GM21576 (cell line): Measurements from ENCODE around the gene IL19.
"Not testable (repeated sequence)": the region's sequence is repeated elsewhere in the genome, so short reads cannot be mapped to it uniquely, and the experiment has no call there.

ENCODE experiments used
- ATAC-seq: cut with Tn5 transposase; IDR thresholded peaks from one replicate; pipeline ENCODE4 v1.9.1; 2021; ENCODE audit warnings: mild to moderate bottlenecking, moderate library complexity; ENCODE audit not compliant: unreplicated experiment

The IL19 gene

GRCh38 chr1:206828765-206829164, 58.2 kb downstream of the IL19 start:
- no peak for ATAC-seq

GRCh38 chr1:206829282-206829681, 58.7 kb downstream of the IL19 start:
- ATAC-seq, result no peak

DNA sequence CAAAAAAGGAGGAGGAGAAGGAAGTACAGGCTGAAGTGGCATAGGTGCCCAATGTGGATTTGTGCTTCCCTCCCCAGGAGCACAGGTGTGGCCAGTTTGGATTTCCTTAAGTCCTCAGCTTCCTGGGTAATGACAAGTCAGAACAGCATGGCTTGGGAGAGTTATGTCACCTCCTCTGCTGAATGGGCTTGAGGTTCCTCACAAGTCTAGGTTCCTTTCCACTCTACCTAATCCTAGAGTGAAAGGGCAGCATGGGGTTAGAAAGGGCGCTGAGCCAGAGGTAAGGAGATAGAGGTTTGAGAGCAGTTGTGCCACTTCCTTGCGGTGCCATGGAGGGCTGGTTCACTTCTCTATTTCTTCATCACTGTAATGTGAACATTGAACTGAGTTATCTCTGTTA, 59.3 kb downstream of the IL19 start:
- ATAC-seq, result no peak

DNA sequence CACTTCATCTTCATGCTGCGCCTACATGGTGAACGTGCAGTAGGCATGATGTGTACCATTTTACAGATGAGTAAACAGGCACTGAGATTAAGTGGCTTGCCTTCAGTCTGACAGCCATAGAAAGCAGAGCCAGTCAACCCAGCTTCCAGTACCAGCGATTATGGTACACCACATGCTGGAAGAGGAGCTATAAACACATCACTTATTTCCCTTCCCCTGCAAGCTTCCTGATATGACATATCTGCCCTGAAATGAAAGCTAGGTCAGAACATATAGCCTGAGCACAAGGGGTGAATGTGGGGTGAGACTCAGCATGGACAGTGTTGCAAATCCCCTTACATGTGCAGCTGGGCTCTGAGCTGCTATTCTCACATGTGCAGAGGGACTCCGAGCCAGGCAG, 61.1 kb downstream of the IL19 start:
- no peak for ATAC-seq

DNA sequence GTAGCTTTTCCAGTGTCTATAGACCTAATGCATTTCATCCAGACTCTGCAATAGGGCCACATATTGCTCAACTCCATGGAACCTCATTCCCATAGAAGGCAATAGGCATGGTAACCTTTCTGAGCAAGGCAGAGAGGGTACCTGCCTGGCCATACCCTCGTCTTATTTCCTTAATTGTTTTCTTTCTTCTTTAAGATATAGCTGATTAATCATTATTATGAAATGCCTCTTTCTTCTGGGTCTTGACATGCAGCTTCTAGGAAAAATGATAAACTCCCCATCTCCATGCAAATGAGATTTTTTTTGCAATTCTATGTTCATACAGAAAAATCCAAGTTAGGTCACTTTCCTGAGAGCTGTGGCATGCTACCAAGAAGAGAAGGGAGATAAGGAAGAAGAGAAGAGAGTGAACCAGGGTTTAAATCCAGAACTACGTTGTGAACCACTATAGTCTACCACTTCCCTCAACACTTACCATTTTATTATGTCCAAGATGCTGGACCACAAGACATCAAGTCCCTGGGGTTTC, 61.8 kb downstream of the IL19 start:
- no peak for ATAC-seq

- no peak for ATAC-seq
These were observed 62.6 kb downstream of the IL19 start for GRCh38 chr1:206833106-206833680.

DNA sequence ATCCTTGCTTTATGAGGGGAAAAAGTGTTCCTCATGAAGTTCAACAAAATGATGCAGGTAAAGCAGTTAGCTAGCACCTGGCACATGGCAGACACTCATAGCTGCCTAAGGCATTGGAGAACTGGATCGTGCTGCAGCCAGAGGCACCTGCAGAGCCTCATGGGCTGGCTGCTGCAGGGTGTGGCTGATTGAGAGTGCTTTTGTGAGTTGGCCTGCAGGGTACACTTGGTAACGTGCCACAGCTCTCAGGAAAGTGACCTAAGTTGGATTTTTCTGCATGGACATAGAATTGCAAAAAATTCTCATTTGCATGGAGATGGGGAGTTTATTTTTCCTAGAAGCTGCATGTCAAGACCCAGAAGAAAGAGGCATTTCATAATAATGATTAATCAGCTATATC, 63.2 kb downstream of the IL19 start:
- ATAC-seq, result no peak

DNA sequence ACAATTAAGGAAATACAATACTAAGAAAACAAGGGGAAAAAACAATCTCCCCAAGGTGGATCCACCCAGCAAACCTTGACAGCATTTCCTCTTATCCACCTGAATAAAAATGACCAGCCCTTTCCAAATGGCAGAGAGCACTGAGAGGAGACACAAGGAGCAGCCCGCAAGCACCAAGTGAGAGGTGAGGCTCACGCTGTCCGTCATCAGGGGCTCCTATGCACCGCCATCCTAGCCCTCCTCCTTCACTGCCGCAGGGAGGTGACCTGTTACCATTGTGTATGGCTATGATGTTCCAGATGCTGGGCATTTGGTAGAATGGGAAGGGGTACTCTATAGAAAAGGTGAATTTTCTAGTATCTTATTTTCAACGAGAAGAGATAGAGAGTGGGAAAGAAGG, 63.6 kb downstream of the IL19 start:
- no peak for ATAC-seq

GRCh38 chr1:206834711-206835110, 64.1 kb downstream of the IL19 start:
- no peak for ATAC-seq

GRCh38 chr1:206835186-206835585, 64.6 kb downstream of the IL19 start:
- ATAC-seq, result no peak

GRCh38 chr1:206836111-206836510, 65.5 kb downstream of the IL19 start:
- no peak for ATAC-seq

GRCh38 chr1:206839006-206839560, 68.5 kb downstream of the IL19 start:
- ATAC-seq, result no peak

GRCh38 chr1:206839857-206840256, 69.3 kb downstream of the IL19 start:
- no peak for ATAC-seq

DNA sequence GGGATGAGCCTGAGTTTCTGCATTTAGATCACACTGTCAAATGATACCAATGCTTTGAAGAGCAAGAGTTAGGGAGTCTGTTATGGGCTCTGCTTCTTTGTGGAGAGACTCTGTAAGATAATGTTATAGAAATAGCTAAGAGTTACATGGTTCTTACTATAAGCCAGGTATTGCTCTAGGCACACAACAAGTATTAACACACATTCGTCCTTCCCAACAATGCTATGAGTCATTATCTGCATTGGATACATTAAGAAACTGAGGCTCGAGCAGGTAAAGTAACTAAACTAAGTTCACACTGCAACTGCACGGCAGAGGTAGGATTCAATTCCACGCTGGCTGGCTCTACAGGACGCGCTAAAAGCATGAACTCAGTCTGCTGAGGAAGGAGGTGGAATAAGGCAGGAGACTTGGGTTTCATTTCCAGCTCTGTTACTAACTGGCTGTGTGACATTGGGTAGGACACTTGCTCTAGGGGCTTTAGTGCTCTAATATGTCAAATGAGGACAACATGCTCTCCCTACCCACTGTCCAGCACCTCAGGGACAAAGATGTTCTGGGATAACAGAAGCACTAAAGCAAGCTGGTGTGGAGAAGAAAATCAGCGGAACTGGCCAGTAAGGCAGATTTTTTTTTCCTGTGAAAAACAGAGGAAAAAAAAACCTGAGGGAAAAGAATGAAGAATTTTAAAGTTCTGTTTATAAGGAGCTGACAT, 71.2 kb downstream of the IL19 start:
- no peak for ATAC-seq

- no peak for ATAC-seq
These were observed 72.3 kb downstream of the IL19 start for GRCh38 chr1:206842854-206843253.

- no peak for ATAC-seq
These were observed 73.1 kb downstream of the IL19 start for GRCh38 chr1:206843626-206844025.

- ATAC-seq, result no peak
These were observed 75.9 kb downstream of the IL19 start for GRCh38 chr1:206846487-206846886.

DNA sequence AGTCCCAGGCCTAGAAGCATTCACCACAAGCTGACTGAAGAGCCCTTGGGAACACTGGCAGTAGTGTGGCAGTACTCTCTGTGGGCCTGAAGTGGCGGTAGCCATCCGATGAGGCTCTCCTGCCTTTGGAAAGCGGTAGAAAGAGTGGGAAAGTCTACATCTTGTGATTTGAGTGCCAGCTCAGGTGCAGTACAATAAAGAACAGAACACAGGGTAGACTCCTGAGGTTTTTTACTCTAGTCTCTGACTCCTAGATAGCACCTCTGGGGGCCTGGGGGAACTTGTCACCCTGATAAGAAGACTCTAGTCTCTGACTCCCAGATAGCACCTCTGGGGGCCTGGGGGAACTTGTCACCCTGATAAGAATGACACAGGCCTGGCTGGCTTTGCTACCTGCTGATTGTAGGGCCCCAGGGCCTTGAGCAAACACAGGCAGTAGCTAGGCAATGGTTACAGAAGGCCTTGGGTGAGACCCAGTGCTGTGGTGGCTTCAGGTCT, 76.8 kb downstream of the IL19 start:
- ATAC-seq, result no peak

- no peak for ATAC-seq
These were observed 77.4 kb downstream of the IL19 start for GRCh38 chr1:206847946-206848345.

DNA sequence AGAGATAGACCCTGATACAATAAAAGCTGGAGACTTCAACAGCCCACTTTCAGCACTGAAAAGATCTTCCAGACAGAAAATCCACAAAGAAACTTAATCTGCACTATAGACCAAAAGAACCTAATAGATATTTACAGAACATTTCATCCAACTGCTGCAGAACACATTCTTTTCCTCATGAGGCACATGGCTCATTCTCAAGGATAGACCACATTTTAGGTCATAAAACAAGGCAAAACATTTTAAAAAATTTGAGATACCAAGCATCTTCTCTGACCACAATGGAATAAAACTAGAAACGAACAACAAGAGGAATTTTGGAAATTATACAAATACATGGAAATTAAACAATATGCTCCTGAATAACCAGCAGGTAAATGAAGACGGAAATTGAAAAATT, 79.8 kb downstream of the IL19 start:
- no peak for ATAC-seq

DNA sequence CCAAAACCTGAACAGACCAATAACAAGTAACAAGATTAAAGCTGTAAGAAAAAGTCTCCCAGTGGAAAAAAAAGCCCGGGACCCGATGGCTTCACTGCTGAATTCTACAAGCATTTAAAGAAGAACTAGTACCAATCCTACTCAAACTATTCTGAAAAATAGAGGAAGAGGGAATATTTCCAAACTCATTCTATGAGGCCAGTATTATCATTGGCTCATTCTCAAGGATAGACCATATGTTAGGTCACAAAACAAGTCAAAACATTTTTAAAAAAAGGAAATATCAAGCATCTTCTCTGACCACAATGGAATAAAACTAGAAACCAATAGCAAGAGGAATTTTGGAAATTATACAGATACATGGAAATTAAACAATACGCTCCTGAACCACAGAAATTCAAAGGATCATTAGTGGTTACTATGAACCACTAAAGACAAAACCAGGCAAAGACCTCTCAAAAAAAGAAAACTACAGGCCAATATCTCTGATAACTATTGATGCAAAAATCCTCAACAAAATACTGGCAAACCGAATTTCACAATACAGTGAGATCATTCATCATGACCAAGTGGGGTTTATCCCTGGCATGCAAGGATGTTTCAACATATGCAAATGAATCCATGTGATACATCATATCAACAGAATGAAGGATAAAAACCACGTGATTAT, 80.9 kb downstream of the IL19 start:
- no peak for ATAC-seq

DNA sequence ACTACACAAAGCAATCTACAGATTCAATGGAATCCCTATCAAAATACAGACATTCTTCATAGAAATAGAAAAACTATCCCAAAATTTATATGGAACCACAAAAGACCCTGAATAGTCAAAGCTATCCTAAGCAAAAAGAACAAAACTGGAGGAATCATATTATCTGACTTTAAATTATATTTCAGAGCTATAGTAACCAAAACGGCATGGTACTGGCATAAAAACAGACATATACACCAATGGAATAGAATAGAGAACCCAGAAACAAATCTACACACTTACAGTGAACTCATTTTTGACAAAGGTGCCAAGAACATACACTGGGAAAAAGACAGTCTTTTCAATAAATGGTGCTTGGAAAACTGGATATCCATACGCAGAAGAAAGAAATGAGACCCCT, 82.1 kb downstream of the IL19 start:
- ATAC-seq, result not testable (repeated sequence)
